Subcutaneous abdominal adipose tissue (tissue), 5 donors: ENCODE measurements around the gene FAM171A2.
"Not testable (repeated sequence)": the region's sequence is repeated elsewhere in the genome, so short reads cannot be mapped to it uniquely, and the experiment has no call there.

Experiments used
- H3K27ac ChIP-seq: one replicate; pipeline ENCODE4 v1.7.0; 2013; ENCODE audit warnings: low read depth, mild to moderate bottlenecking, inconsistent platforms, low read length, moderate library complexity
- H3K27me3 ChIP-seq, 5 donors: one replicate each; pipeline ENCODE4 v1.7.0; 2013; ENCODE audit warnings: low read length in 5 of 5, inconsistent platforms in 1 of 5; ENCODE audit not compliant: control insufficient read depth in 5 of 5, insufficient read depth in 4 of 5
- H3K36me3 ChIP-seq, 5 donors: one replicate each; pipeline ENCODE4 v1.7.0; 2013; ENCODE audit warnings: low read length in 5 of 5; ENCODE audit not compliant: control insufficient read depth in 5 of 5, insufficient read depth in 5 of 5
- H3K4me1 ChIP-seq, 5 donors: one replicate each; pipeline ENCODE4 v1.7.0; 2013; ENCODE audit warnings: low read length in 5 of 5, mild to moderate bottlenecking in 3 of 5, moderate library complexity in 1 of 5; ENCODE audit not compliant: control insufficient read depth in 5 of 5, insufficient read depth in 5 of 5
- H3K4me3 ChIP-seq, 5 donors: one replicate each; pipeline ENCODE4 v1.7.0; 2013; ENCODE audit warnings: low read length in 5 of 5, low read depth in 1 of 5
- H3K9ac ChIP-seq, 5 donors: one replicate each; pipeline ENCODE4 v1.7.0; 2013; ENCODE audit warnings: low read length in 5 of 5, mild to moderate bottlenecking in 4 of 5, moderate library complexity in 3 of 5
- H3K9me3 ChIP-seq, 5 donors: one replicate each; pipeline ENCODE4 v1.7.0; 2013; ENCODE audit warnings: low read length in 5 of 5; ENCODE audit not compliant: control insufficient read depth in 5 of 5
- donor health status: healthy.
- donor health status: healthy.
- donor health status: healthy.
- donor health status: healthy.
- donor health status: healthy.

The FAM171A2 gene

GRCh38 chr17:44348234-44348987, 15.2 kb downstream of the FAM171A2 start:
- no peaks in the 10 kb centered on the region for H3K9me3 ChIP-seq
- no peaks in the 10 kb centered on the region for H3K27me3 ChIP-seq
- H3K9ac ChIP-seq = no peak overlapping the region
- H3K4me1 ChIP-seq = peaks cover 4 to 36% (median 29%) of the 10 kb centered on the region in 5 donors
- H3K4me3 ChIP-seq = no peak overlapping the region
- peaks cover 0 to 50% (median 46%) of the 10 kb centered on the region in 5 donors for H3K36me3 ChIP-seq
- H3K27ac ChIP-seq = no peak overlapping the region

GRCh38 chr17:44347206-44348055, 16.2 kb downstream of the FAM171A2 start:
- H3K27ac ChIP-seq, H3K4me3 ChIP-seq, H3K27me3 ChIP-seq, H3K9ac ChIP-seq, H3K9me3 ChIP-seq: not testable (repeated sequence)
- peaks cover 4 to 36% (median 29%) of the 10 kb centered on the region in 5 donors for H3K4me1 ChIP-seq
- H3K36me3 ChIP-seq = peaks cover 0 to 42% (median 39%) of the 10 kb centered on the region in 5 donors

GRCh38 chr17:44346064-44346844, 17.4 kb downstream of the FAM171A2 start:
- Histone ChIP-seq H3K4me1 (peaks cover 4 to 36% (median 29%) of the 10 kb centered on the region in 5 donors), H3K36me3 (peaks cover 0 to 30% (median 28%) of the 10 kb centered on the region in 5 donors), H3K4me3 (peak overlapping the region; percentile 84 to 97 (median 86)), H3K27ac (peak overlapping the region; percentile 84), H3K27me3 (no peaks in the 10 kb centered on the region), H3K9me3 (no peaks in the 10 kb centered on the region), H3K9ac (peak overlapping the region in 4 of 5 donors; percentile 82 to 92 (median 90))

GRCh38 chr17:44345454-44346026, 18.1 kb downstream of the FAM171A2 start:
- Histone ChIP-seq H3K36me3 (peaks cover 0 to 23% (median 20%) of the 10 kb centered on the region in 5 donors), H3K27me3 (peaks cover 0 to 2% (median 0%) of the 10 kb centered on the region in 5 donors), H3K27ac (peak overlapping the region; percentile 84), H3K4me3 (peak overlapping the region; percentile 84 to 97 (median 86)), H3K4me1 (peaks cover 4 to 36% (median 29%) of the 10 kb centered on the region in 5 donors), H3K9me3 (no peaks in the 10 kb centered on the region), H3K9ac (peak overlapping the region; percentile 29 to 92 (median 89))

GRCh38 chr17:44344939-44345453, 18.7 kb downstream of the FAM171A2 start, which contains the start of gene GRN:
TSS of gene GRN (plus strand) at chr17:44345302. CDS start at chr17:44349165, 3,863 bp downstream.
- peaks cover 0 to 18% (median 16%) of the 10 kb centered on the region in 5 donors for H3K36me3 ChIP-seq
- peaks cover 0 to 2% (median 0%) of the 10 kb centered on the region in 5 donors for H3K27me3 ChIP-seq
- peaks cover 4 to 36% (median 29%) of the 10 kb centered on the region in 5 donors for H3K4me1 ChIP-seq
- peak within 1 kb of the TSS; percentile 84 to 97 (median 86) for H3K4me3 ChIP-seq
- H3K27ac ChIP-seq = peak within 1 kb of the TSS; percentile 84
- no peaks in the 10 kb centered on the region for H3K9me3 ChIP-seq
- H3K9ac ChIP-seq = peak within 1 kb of the TSS; percentile 29 to 92 (median 89)

- Histone ChIP-seq H3K9me3 (no peaks in the 10 kb centered on the region), H3K27me3 (peaks cover 0 to 3% (median 0%) of the 10 kb centered on the region in 5 donors), H3K9ac (no peak overlapping the region), H3K4me3 (no peak overlapping the region), H3K36me3 (peaks cover 0 to 4% (median 3%) of the 10 kb centered on the region in 5 donors), H3K27ac (no peak overlapping the region), H3K4me1 (peaks cover 4 to 27% (median 25%) of the 10 kb centered on the region in 5 donors)
These were observed 20.0 kb downstream of the FAM171A2 start for GRCh38 chr17:44343510-44344209.

- H3K4me1 ChIP-seq = peaks cover 0 to 17% (median 11%) of the 10 kb centered on the region in 5 donors
- not testable (repeated sequence) for H3K4me3 ChIP-seq, H3K27me3 ChIP-seq, H3K9me3 ChIP-seq, H3K36me3 ChIP-seq, H3K9ac ChIP-seq, H3K27ac ChIP-seq
These were observed 23.1 kb downstream of the FAM171A2 start for GRCh38 chr17:44340553-44340952.

GRCh38 chr17:44338702-44339101, 25.0 kb downstream of the FAM171A2 start:
- Histone ChIP-seq H3K9me3 (no peaks in the 10 kb centered on the region), H3K27me3 (peaks cover 0 to 8% (median 0%) of the 10 kb centered on the region in 5 donors), H3K27ac (no peak overlapping the region), H3K36me3 (no peaks in the 10 kb centered on the region), H3K4me3 (no peak overlapping the region), H3K4me1 (peaks cover 0 to 10% (median 0%) of the 10 kb centered on the region in 5 donors), H3K9ac (no peak overlapping the region)
